SK-N-SH (cell line): ENCODE data around the gene ANKRD37. TPM values are rescaled to one million over a fixed set of nuclear protein-coding genes. Genes with fewer than 3 reads are reported as not detected.

ENCODE experiments used
- CTCF ChIA-PET: fragments of 300-600, 350-600 bp; formaldehyde crosslinking; extraction: SDS; loops from one replicate; lab custom pipeline; 2021; lab: Yijun Ruan, JAX
- POLR2A ChIA-PET: fragments of 350-600 bp; sonication (Branson Sonifier 250); formaldehyde crosslinking; extraction: SDS; loops from one replicate; lab custom pipeline; 2020; ENCODE audit warnings: antibody characterized with exemption, inconsistent platforms; lab: Yijun Ruan, JAX
- DNase-seq: peaks from one replicate; pipeline ENCODE4 v3.0.0; 2012
- H2AFZ ChIP-seq: fragments of 200-600 bp; sonication (generic); 2 replicates; pipeline ENCODE4 v1.8.1; 2016; ENCODE audit warnings: antibody characterized with exemption, mild to moderate bottlenecking, low read depth
- H3F3A ChIP-seq: fragments of 200-600 bp; sonication (generic); replicated peaks from 2 replicates; pipeline ENCODE3; 2016; ENCODE audit warnings: antibody characterized with exemption, mild to moderate bottlenecking; ENCODE audit not compliant: insufficient read depth
- H3K27ac ChIP-seq, 2 experiments: fragments of 200-500 bp in 1 of 2; fragments of 200-600 bp in 1 of 2; sonication (Bioruptor generic) in 1 of 2; sonication (generic), shearing (Covaris generic) in 1 of 2; 2 replicates each; pipeline versions ENCODE4 v1.5.1 to v1.6.1; 2014 to 2016; ENCODE audit warnings: low read depth in 2 of 2, inconsistent platforms in 1 of 2, low read length in 1 of 2, mild to moderate bottlenecking in 1 of 2, mixed read lengths in 1 of 2
- H3K27me3 ChIP-seq: fragments of 200-600 bp; sonication (generic), shearing (Covaris generic); 2 replicates; pipeline ENCODE4 v1.6.1; 2016; ENCODE audit warnings: mixed run types; ENCODE audit not compliant: insufficient read depth
- H3K36me3 ChIP-seq, 2 experiments: fragments of 200-500 bp in 1 of 2; fragments of 200-600 bp in 1 of 2; sonication (Bioruptor generic) in 1 of 2; sonication (generic) in 1 of 2; replicated peaks in 1 of 2; 2 replicates each; pipeline versions ENCODE3 to v1.5.1; 2014 to 2016; ENCODE audit warnings: low read length in 1 of 2, mild to moderate bottlenecking in 1 of 2; ENCODE audit not compliant: insufficient read depth in 2 of 2, control insufficient read depth in 1 of 2
- H3K4me1 ChIP-seq, 2 experiments: fragments of 200-500 bp in 1 of 2; fragments of 200-600 bp in 1 of 2; sonication (Bioruptor generic) in 1 of 2; sonication (generic), shearing (Covaris generic) in 1 of 2; 2 replicates each; pipeline versions ENCODE4 v1.5.1 to v1.6.1; 2014 to 2016; ENCODE audit warnings: low read depth in 1 of 2, low read length in 1 of 2, mixed run types in 1 of 2; ENCODE audit not compliant: insufficient read depth in 2 of 2, control insufficient read depth in 1 of 2
- H3K4me2 ChIP-seq: fragments of 200-600 bp; sonication (generic), shearing (Covaris generic); 2 replicates; pipeline ENCODE4 v1.6.1; 2017; ENCODE audit warnings: mixed run types
- H3K4me3 ChIP-seq, 2 experiments: fragments of 200-500 bp in 1 of 2; fragments of 200-600 bp in 1 of 2; sonication (Bioruptor generic) in 1 of 2; sonication (generic), shearing (Covaris generic) in 1 of 2; 2 replicates each; pipeline versions ENCODE4 v1.5.1 to v1.8.1; 2014 to 2016; ENCODE audit warnings: low read depth in 2 of 2, inconsistent platforms in 1 of 2, low read length in 1 of 2, mild to moderate bottlenecking in 1 of 2, mixed read lengths in 1 of 2, moderate library complexity in 1 of 2
- H3K79me2 ChIP-seq: fragments of 200-600 bp; sonication (generic); 2 replicates; pipeline ENCODE4 v1.8.1; 2017; ENCODE audit warnings: mild to moderate bottlenecking; ENCODE audit not compliant: insufficient read depth
- H3K9ac ChIP-seq: fragments of 200-600 bp; sonication (generic); 2 replicates; pipeline ENCODE4 v1.6.1; 2017; ENCODE audit warnings: mixed run types
- H3K9me2 ChIP-seq: fragments of 200-600 bp; sonication (generic); 2 replicates; pipeline ENCODE4 v1.6.1; 2017; ENCODE audit warnings: mixed run types
- H3K9me3 ChIP-seq: fragments of 200-600 bp; sonication (generic); 2 replicates; pipeline ENCODE4 v1.6.1; 2017; ENCODE audit warnings: mixed run types, mild to moderate bottlenecking, moderate library complexity
- H4K20me1 ChIP-seq: fragments of 200-600 bp; sonication (generic); 2 replicates; pipeline ENCODE4 v1.6.1; 2017; ENCODE audit warnings: mild to moderate bottlenecking, mixed run types; ENCODE audit not compliant: insufficient read depth
- EZH2phosphoT487 ChIP-seq: fragments of 200-600 bp; sonication (generic); IDR thresholded peaks from 2 replicates; pipeline ENCODE4 v1.6.1; 2017; ENCODE audit warnings: low read depth, mixed run types, mild to moderate bottlenecking, antibody characterized with exemption, moderate library complexity, borderline replicate concordance
- FOSL2 ChIP-seq: IDR thresholded peaks from 2 replicates; pipeline ENCODE4 v1.4.0; 2012; ENCODE audit warnings: low read depth, mild to moderate bottlenecking, moderate library complexity, borderline replicate concordance
- FOXJ3 ChIP-seq: sonication (generic); formaldehyde crosslinking; IDR thresholded peaks from 2 replicates; pipeline ENCODE4 v1.5.1; 2020; ENCODE audit warnings: mild to moderate bottlenecking, missing genetic modification reagents
- FOXM1 ChIP-seq: IDR thresholded peaks from 2 replicates; pipeline ENCODE4 v1.4.0; 2012; ENCODE audit warnings: low read depth, mild to moderate bottlenecking
- NFIC ChIP-seq: IDR thresholded peaks from 2 replicates; pipeline ENCODE4 v1.4.0; 2012; ENCODE audit warnings: borderline replicate concordance
- NRF1 ChIP-seq: IDR thresholded peaks from 2 replicates; pipeline ENCODE4 v1.6.1; 2012; ENCODE audit warnings: low read depth, mild to moderate bottlenecking, low read length
- RAD21 ChIP-seq: IDR thresholded peaks from 2 replicates; pipeline ENCODE4 v1.6.1; 2012; ENCODE audit warnings: mild to moderate bottlenecking, low read length
- RFX5 ChIP-seq: IDR thresholded peaks from 2 replicates; pipeline ENCODE4 v1.6.1; 2012; ENCODE audit warnings: mild to moderate bottlenecking, improper control_type of control experiment, low read length
- RXRA ChIP-seq: IDR thresholded peaks from 2 replicates; pipeline ENCODE4 v1.4.0; 2012; ENCODE audit warnings: low read depth, mild to moderate bottlenecking, borderline replicate concordance
- SIN3A ChIP-seq: IDR thresholded peaks from 2 replicates; pipeline ENCODE4 v1.6.1; 2012; ENCODE audit warnings: low read depth, mild to moderate bottlenecking, low read length, moderate library complexity, borderline replicate concordance
- polyA plus RNA-seq, 3 experiments: library from polyadenylated mRNA; depleted of rRNA; stranded (reverse); fragments of >200 nt; gene quantifications; 2 replicates each; pipeline ENCODE4 v1.2.3, GENCODE V29; 2012
- TF ChIP-seq, protein P1 (sequence below): IDR thresholded peaks from 2 replicates; pipeline ENCODE4 v1.6.1; 2012; ENCODE audit warnings: mild to moderate bottlenecking, low read depth, low read length, moderate library complexity
- TF ChIP-seq, protein P2 (sequence below): fragments of 150-350 bp; IDR thresholded peaks from 2 replicates; pipeline ENCODE4 v1.6.1; 2017; ENCODE audit warnings: antibody characterized with exemption, low read length, low read depth, borderline replicate concordance

Gene ANKRD37
- polyA plus RNA-seq, 1 of the 3 experiments (the other 2 are of a cell fraction) = 10.1 TPM

DNA sequence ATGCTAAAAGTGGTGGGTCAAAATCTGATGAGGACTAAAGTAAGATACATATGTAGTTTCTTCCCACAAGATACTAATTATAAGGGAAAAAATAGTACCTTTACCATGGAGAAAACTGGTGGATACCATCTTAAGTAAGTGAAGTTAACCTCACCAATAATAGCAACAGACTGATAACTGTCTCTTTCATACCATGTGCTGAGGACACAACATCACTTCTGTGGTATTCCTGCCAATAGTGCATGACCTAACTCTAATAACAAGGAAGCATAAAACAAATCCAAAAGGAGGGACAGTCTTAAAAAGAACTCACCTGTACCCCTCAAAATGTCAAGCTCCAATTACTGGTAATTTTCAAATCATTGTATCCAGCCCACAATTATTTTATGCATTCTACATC is 20.3 kb downstream of the ANKRD37 start:
- no peak for DNase-seq
- H3K79me2 ChIP-seq = peaks cover 4% of the 10 kb centered on the region
- no peaks in the 10 kb centered on the region for H3K9me2 ChIP-seq
- H3K9ac ChIP-seq = no peak overlapping the region
- H3F3A ChIP-seq = peaks cover 9% of the 10 kb centered on the region
- H3K4me1 ChIP-seq = 0 out of 4 replicates have a peak, but pooled peaks cover 0 to 8% of the 10 kb centered on the region in 2 experiments
- no peak overlapping the region for H3K4me3 ChIP-seq
- H3K9me3 ChIP-seq = no peaks in the 10 kb centered on the region
- ChIA-PET POLR2A (interaction anchor here (0.9 kb wide), 1 partner anchor 20 kb away, joined by 3 read pairs; the partner anchor contains the start of gene ANKRD37), CTCF (no interaction called here)
- peaks cover 63 to 74% of the 10 kb centered on the region in 2 experiments for H3K36me3 ChIP-seq
- no peaks in the 10 kb centered on the region for H3K27me3 ChIP-seq
- H2AFZ ChIP-seq = no peak overlapping the region
- H4K20me1 ChIP-seq = no peaks in the 10 kb centered on the region
- H3K4me2 ChIP-seq = no peak overlapping the region
- TF ChIP-seq SIN3A = no peak
- TF ChIP-seq FOXM1 = no peak
- TF ChIP-seq RFX5 = no peak
- TF ChIP-seq RXRA = no peak
- no peak for TF ChIP-seq FOSL2
- TF ChIP-seq, protein P1, sequence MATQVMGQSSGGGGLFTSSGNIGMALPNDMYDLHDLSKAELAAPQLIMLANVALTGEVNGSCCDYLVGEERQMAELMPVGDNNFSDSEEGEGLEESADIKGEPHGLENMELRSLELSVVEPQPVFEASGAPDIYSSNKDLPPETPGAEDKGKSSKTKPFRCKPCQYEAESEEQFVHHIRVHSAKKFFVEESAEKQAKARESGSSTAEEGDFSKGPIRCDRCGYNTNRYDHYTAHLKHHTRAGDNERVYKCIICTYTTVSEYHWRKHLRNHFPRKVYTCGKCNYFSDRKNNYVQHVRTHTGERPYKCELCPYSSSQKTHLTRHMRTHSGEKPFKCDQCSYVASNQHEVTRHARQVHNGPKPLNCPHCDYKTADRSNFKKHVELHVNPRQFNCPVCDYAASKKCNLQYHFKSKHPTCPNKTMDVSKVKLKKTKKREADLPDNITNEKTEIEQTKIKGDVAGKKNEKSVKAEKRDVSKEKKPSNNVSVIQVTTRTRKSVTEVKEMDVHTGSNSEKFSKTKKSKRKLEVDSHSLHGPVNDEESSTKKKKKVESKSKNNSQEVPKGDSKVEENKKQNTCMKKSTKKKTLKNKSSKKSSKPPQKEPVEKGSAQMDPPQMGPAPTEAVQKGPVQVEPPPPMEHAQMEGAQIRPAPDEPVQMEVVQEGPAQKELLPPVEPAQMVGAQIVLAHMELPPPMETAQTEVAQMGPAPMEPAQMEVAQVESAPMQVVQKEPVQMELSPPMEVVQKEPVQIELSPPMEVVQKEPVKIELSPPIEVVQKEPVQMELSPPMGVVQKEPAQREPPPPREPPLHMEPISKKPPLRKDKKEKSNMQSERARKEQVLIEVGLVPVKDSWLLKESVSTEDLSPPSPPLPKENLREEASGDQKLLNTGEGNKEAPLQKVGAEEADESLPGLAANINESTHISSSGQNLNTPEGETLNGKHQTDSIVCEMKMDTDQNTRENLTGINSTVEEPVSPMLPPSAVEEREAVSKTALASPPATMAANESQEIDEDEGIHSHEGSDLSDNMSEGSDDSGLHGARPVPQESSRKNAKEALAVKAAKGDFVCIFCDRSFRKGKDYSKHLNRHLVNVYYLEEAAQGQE = no peak
- TF ChIP-seq NFIC = no peak
- TF ChIP-seq EZH2phosphoT487 = no peak
- TF ChIP-seq NRF1 = no peak
- TF ChIP-seq, protein P2, sequence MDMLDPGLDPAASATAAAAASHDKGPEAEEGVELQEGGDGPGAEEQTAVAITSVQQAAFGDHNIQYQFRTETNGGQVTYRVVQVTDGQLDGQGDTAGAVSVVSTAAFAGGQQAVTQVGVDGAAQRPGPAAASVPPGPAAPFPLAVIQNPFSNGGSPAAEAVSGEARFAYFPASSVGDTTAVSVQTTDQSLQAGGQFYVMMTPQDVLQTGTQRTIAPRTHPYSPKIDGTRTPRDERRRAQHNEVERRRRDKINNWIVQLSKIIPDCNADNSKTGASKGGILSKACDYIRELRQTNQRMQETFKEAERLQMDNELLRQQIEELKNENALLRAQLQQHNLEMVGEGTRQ = no peak
- TF ChIP-seq RAD21 = no peak
- no peak for TF ChIP-seq FOXJ3 (CRISPR knock-in tag)
- TF ChIP-seq, all 33 proteins: peak for 0
- H3K27ac ChIP-seq = no peak overlapping the region
